22Rv1 (cell line): ENCODE measurements around the gene TSR1.

Experiments
- ZFX ChIP-seq: fragments of 450-650 bp; IDR thresholded peaks from 2 replicates; pipeline ENCODE4 v1.6.1; 2017; ENCODE audit warnings: antibody characterized with exemption, borderline replicate concordance
- TF ChIP-seq, protein P1 (sequence below): fragments of 450-650 bp; IDR thresholded peaks from 2 replicates; pipeline ENCODE4 v1.5.1; 2017; ENCODE audit warnings: mild to moderate bottlenecking

- TF ChIP-seq, protein P1, sequence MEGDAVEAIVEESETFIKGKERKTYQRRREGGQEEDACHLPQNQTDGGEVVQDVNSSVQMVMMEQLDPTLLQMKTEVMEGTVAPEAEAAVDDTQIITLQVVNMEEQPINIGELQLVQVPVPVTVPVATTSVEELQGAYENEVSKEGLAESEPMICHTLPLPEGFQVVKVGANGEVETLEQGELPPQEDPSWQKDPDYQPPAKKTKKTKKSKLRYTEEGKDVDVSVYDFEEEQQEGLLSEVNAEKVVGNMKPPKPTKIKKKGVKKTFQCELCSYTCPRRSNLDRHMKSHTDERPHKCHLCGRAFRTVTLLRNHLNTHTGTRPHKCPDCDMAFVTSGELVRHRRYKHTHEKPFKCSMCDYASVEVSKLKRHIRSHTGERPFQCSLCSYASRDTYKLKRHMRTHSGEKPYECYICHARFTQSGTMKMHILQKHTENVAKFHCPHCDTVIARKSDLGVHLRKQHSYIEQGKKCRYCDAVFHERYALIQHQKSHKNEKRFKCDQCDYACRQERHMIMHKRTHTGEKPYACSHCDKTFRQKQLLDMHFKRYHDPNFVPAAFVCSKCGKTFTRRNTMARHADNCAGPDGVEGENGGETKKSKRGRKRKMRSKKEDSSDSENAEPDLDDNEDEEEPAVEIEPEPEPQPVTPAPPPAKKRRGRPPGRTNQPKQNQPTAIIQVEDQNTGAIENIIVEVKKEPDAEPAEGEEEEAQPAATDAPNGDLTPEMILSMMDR: no peak
- no peak for TF ChIP-seq ZFX
Measured at GRCh38 chr17:2289878-2290478, 46.3 kb downstream of the TSR1 start.
